CD4-positive, CD25-positive, alpha-beta regulatory T cell (primary cell): ENCODE measurements around the gene CD83. TPM values are rescaled to one million over a fixed set of nuclear protein-coding genes. Genes with fewer than 3 reads are reported as not detected.
A peak's percentile ranks its signal among the peaks of the same experiment; 100 is the strongest.

Experiments
- ATAC-seq, 2 donors: fragments of 150-1000 bp; cut with Tn5 transposase; one replicate each; pipeline ENCODE4 v1.10.0; 2021; ENCODE audit warnings: low read depth in 2 of 2, moderate number of reproducible peaks in 2 of 2, moderate library complexity in 1 of 2
- DNase-seq, 3 donors: peaks; one replicate each; pipeline versions ENCODE4 v3.0.0 to v3.0.0-alpha.2; 2012 to 2022; ENCODE audit warnings: mixed read lengths in 1 of 3
- H3K27ac ChIP-seq: one replicate; pipeline ENCODE4 v1.7.0; 2013; ENCODE audit warnings: mild to moderate bottlenecking, low read length; ENCODE audit not compliant: insufficient read depth, poor library complexity, severe bottlenecking
- H3K27me3 ChIP-seq: one replicate; pipeline ENCODE4 v1.7.0; 2013; ENCODE audit warnings: low read length; ENCODE audit not compliant: control insufficient read depth, insufficient read depth
- H3K36me3 ChIP-seq: one replicate; pipeline ENCODE4 v1.7.0; 2013; ENCODE audit warnings: mild to moderate bottlenecking, low read length, moderate library complexity; ENCODE audit not compliant: control insufficient read depth, insufficient read depth
- H3K4me1 ChIP-seq: 2 replicates; pipeline ENCODE4 v1.7.0; 2013; ENCODE audit warnings: mild to moderate bottlenecking, low read length; ENCODE audit not compliant: insufficient read depth, control insufficient read depth, poor library complexity, severe bottlenecking
- H3K4me3 ChIP-seq: one replicate; pipeline ENCODE4 v1.7.0; 2013; ENCODE audit warnings: low read depth, mild to moderate bottlenecking, low read length, moderate library complexity
- H3K9me3 ChIP-seq, 2 experiments: 1 replicate in 1 of 2; 2 replicates in 1 of 2; pipeline ENCODE4 v1.7.0; 2013; ENCODE audit warnings: low read length in 2 of 2, mild to moderate bottlenecking in 1 of 2, moderate library complexity in 1 of 2; ENCODE audit not compliant: control insufficient read depth in 2 of 2
- H3K27ac Mint-ChIP-seq, 3 donors: one replicate each; pipeline ENCODE4 v1.8.0; 2020 to 2022; ENCODE audit warnings: mild to moderate bottlenecking in 3 of 3, mixed read lengths in 3 of 3, moderate library complexity in 2 of 3
- H3K27me3 Mint-ChIP-seq: one replicate; pipeline ENCODE4 v1.8.0; 2022; ENCODE audit warnings: mild to moderate bottlenecking, mixed read lengths
- H3K36me3 Mint-ChIP-seq: one replicate; pipeline ENCODE4 v1.8.0; 2020; ENCODE audit warnings: mixed read lengths
- H3K4me1 Mint-ChIP-seq, 4 donors: one replicate each; pipeline ENCODE4 v1.8.0; 2020 to 2022; ENCODE audit warnings: mixed read lengths in 4 of 4, mild to moderate bottlenecking in 1 of 4
- H3K4me3 Mint-ChIP-seq, 4 donors: one replicate each; pipeline ENCODE4 v1.8.0; 2020 to 2022; ENCODE audit warnings: mild to moderate bottlenecking in 4 of 4, mixed read lengths in 4 of 4, moderate library complexity in 3 of 4
- H3K9me3 Mint-ChIP-seq, 7 donors: one replicate each; pipeline ENCODE4 v1.8.0; 2020 to 2022; ENCODE audit warnings: mixed read lengths in 7 of 7, mild to moderate bottlenecking in 3 of 7, moderate library complexity in 2 of 7
- polyA plus RNA-seq, 4 donors: library from polyadenylated mRNA; unstranded; fragments of 300-500 nt; fragmentation: Illumina TruSeq; gene quantifications; one replicate each; pipeline ENCODE4 v1.2.3, GENCODE V29; 2021
- total RNA-seq: library from RNA; stranded (reverse); gene quantifications from one replicate; pipeline ENCODE4 v1.2.3, GENCODE V29; 2022

The CD83 gene
- total and polyA plus RNA-seq, 5 donors from 2014 or later, result 2.4 to 76.8 (median 4.7) TPM

GRCh38 chr6:14084388-14084787 is 33.2 kb upstream of the CD83 start:
- Mint-ChIP-seq H3K36me3 (no peaks in the 10 kb centered on the region), H3K9me3 (no peaks in the 10 kb centered on the region), H3K4me1 (peaks cover 0 to 11% (median 0%) of the 10 kb centered on the region in 4 donors), H3K27ac (no peak overlapping the region), H3K4me3 (no peak overlapping the region), H3K27me3 (no peaks in the 10 kb centered on the region)
- no peak for ATAC-seq
- Histone ChIP-seq H3K4me3 (no peak overlapping the region), H3K9me3 (no peaks in the 10 kb centered on the region), H3K36me3 (no peaks in the 10 kb centered on the region), H3K27ac (no peak overlapping the region), H3K27me3 (no peaks in the 10 kb centered on the region), H3K4me1 (no peaks in the 10 kb centered on the region)
- DNase-seq, result no peak

GRCh38 chr6:14085176-14085787 is 32.3 kb upstream of the CD83 start:
- Histone ChIP-seq H3K36me3 (no peaks in the 10 kb centered on the region), H3K9me3 (no peaks in the 10 kb centered on the region), H3K27ac (no peak overlapping the region), H3K27me3 (no peaks in the 10 kb centered on the region), H3K4me1 (no peaks in the 10 kb centered on the region), H3K4me3 (no peak overlapping the region)
- H3K4me1 Mint-ChIP-seq, result peaks cover 0 to 10% (median 0%) of the 10 kb centered on the region in 4 donors
- ATAC-seq, result no peak
- DNase-seq, result no peak
- H3K27me3 Mint-ChIP-seq, result no peaks in the 10 kb centered on the region
- no peak overlapping the region for H3K27ac Mint-ChIP-seq
- no peak overlapping the region for H3K4me3 Mint-ChIP-seq
- H3K36me3 Mint-ChIP-seq, result no peaks in the 10 kb centered on the region
- H3K9me3 Mint-ChIP-seq, result peaks cover 0 to 2% (median 0%) of the 10 kb centered on the region in 7 donors

- peaks cover 0 to 2% (median 0%) of the 10 kb centered on the region in 7 donors for H3K9me3 Mint-ChIP-seq
- peaks cover 4% of the 10 kb centered on the region for H3K27me3 Mint-ChIP-seq
- H3K4me1 ChIP-seq, result no peaks in the 10 kb centered on the region
- H3K27ac Mint-ChIP-seq, result no peak overlapping the region
- H3K9me3 ChIP-seq, result no peaks in the 10 kb centered on the region
- no peak for ATAC-seq
- H3K4me3 ChIP-seq, result no peak overlapping the region
- no peak for DNase-seq
- H3K4me3 Mint-ChIP-seq, result no peak overlapping the region
- H3K27ac ChIP-seq, result no peak overlapping the region
- no peaks in the 10 kb centered on the region for H3K36me3 Mint-ChIP-seq
- no peaks in the 10 kb centered on the region for H3K27me3 ChIP-seq
- peaks cover 0 to 10% (median 0%) of the 10 kb centered on the region in 4 donors for H3K4me1 Mint-ChIP-seq
- no peaks in the 10 kb centered on the region for H3K36me3 ChIP-seq
Measured at GRCh38 chr6:14086701-14087100, 30.9 kb upstream of the CD83 start.

- H3K27me3 ChIP-seq, result no peaks in the 10 kb centered on the region
- H3K4me1 ChIP-seq, result no peaks in the 10 kb centered on the region
- no peak overlapping the region for H3K27ac ChIP-seq
- no peaks in the 10 kb centered on the region for H3K36me3 Mint-ChIP-seq
- H3K4me3 Mint-ChIP-seq, result no peak overlapping the region
- peaks cover 0 to 3% of the 10 kb centered on the region in 2 experiments for H3K9me3 ChIP-seq
- DNase-seq (peak in 1 of 3 donors; percentile 26), ATAC-seq (no peak)
- H3K4me3 ChIP-seq, result no peak overlapping the region
- peaks cover 0 to 10% (median 0%) of the 10 kb centered on the region in 4 donors for H3K4me1 Mint-ChIP-seq
- H3K36me3 ChIP-seq, result no peaks in the 10 kb centered on the region
- peaks cover 0 to 5% (median 2%) of the 10 kb centered on the region in 7 donors for H3K9me3 Mint-ChIP-seq
- peak overlapping the region in 1 of 3 donors; percentile 17 for H3K27ac Mint-ChIP-seq
- H3K27me3 Mint-ChIP-seq, result peaks cover 4% of the 10 kb centered on the region
Measured at GRCh38 chr6:14088600-14089192, 28.9 kb upstream of the CD83 start.

GRCh38 chr6:14089224-14089623 is 28.3 kb upstream of the CD83 start:
- H3K36me3 Mint-ChIP-seq, result no peaks in the 10 kb centered on the region
- no peak overlapping the region for H3K27ac Mint-ChIP-seq
- no peak overlapping the region for H3K4me3 ChIP-seq
- no peak overlapping the region for H3K4me3 Mint-ChIP-seq
- H3K36me3 ChIP-seq, result no peaks in the 10 kb centered on the region
- H3K27me3 Mint-ChIP-seq, result peaks cover 4% of the 10 kb centered on the region
- no peaks in the 10 kb centered on the region for H3K4me1 ChIP-seq
- peaks cover 0 to 10% (median 2%) of the 10 kb centered on the region in 4 donors for H3K4me1 Mint-ChIP-seq
- H3K9me3 ChIP-seq, result peaks cover 0 to 3% of the 10 kb centered on the region in 2 experiments
- H3K9me3 Mint-ChIP-seq, result peaks cover 0 to 5% (median 2%) of the 10 kb centered on the region in 7 donors
- no peak for ATAC-seq
- DNase-seq, result no peak
- H3K27me3 ChIP-seq, result no peaks in the 10 kb centered on the region
- H3K27ac ChIP-seq, result no peak overlapping the region

GRCh38 chr6:14091339-14091978 is 26.1 kb upstream of the CD83 start:
- no peak overlapping the region for H3K27ac Mint-ChIP-seq
- Histone ChIP-seq H3K4me1 (peaks cover 3% of the 10 kb centered on the region), H3K36me3 (no peaks in the 10 kb centered on the region), H3K9me3 (peaks cover 0 to 3% of the 10 kb centered on the region in 2 experiments), H3K4me3 (no peak overlapping the region), H3K27me3 (no peaks in the 10 kb centered on the region), H3K27ac (no peak overlapping the region)
- DNase-seq (no peak), ATAC-seq (no peak)
- H3K4me3 Mint-ChIP-seq, result no peak overlapping the region
- peaks cover 9% of the 10 kb centered on the region for H3K27me3 Mint-ChIP-seq
- H3K9me3 Mint-ChIP-seq, result peaks cover 0 to 5% (median 2%) of the 10 kb centered on the region in 7 donors
- H3K4me1 Mint-ChIP-seq, result peaks cover 0 to 18% (median 10%) of the 10 kb centered on the region in 4 donors
- H3K36me3 Mint-ChIP-seq, result no peaks in the 10 kb centered on the region

GRCh38 chr6:14092316-14092715 is 25.3 kb upstream of the CD83 start:
- no peaks in the 10 kb centered on the region for H3K27me3 ChIP-seq
- ATAC-seq (no peak), DNase-seq (no peak)
- peaks cover 3% of the 10 kb centered on the region for H3K4me1 ChIP-seq
- H3K27me3 Mint-ChIP-seq, result peaks cover 9% of the 10 kb centered on the region
- H3K9me3 ChIP-seq, result peaks cover 0 to 3% of the 10 kb centered on the region in 2 experiments
- H3K27ac ChIP-seq, result no peak overlapping the region
- no peaks in the 10 kb centered on the region for H3K36me3 Mint-ChIP-seq
- no peak overlapping the region for H3K4me3 ChIP-seq
- no peaks in the 10 kb centered on the region for H3K36me3 ChIP-seq
- H3K9me3 Mint-ChIP-seq, result peaks cover 0 to 5% (median 2%) of the 10 kb centered on the region in 7 donors
- no peak overlapping the region for H3K4me3 Mint-ChIP-seq
- H3K4me1 Mint-ChIP-seq, result peaks cover 0 to 18% (median 15%) of the 10 kb centered on the region in 4 donors
- no peak overlapping the region for H3K27ac Mint-ChIP-seq
